DOHH2 (cell line): ENCODE results near the gene THG1L.

Experiments
- H3F3A ChIP-seq: fragments of 200-600 bp; sonication (generic), shearing (Covaris generic); 2 replicates; pipeline ENCODE4 v1.6.0; 2016; ENCODE audit warnings: antibody characterized with exemption, mild to moderate bottlenecking; ENCODE audit not compliant: control insufficient read depth, insufficient read depth
- H3K27ac ChIP-seq: fragments of 200-600 bp; sonication (generic); 2 replicates; pipeline ENCODE4 v1.5.1; 2014; ENCODE audit warnings: low read depth, mild to moderate bottlenecking, low read length, moderate library complexity
- H3K27me3 ChIP-seq: fragments of 200-600 bp; sonication (generic); 2 replicates; pipeline ENCODE4 v1.6.1; 2014; ENCODE audit warnings: mild to moderate bottlenecking, low read length, mixed read lengths; ENCODE audit not compliant: control insufficient read depth
- H3K36me3 ChIP-seq: fragments of 200-600 bp; sonication (generic); 2 replicates; pipeline ENCODE4 v1.6.1; 2014; ENCODE audit warnings: mild to moderate bottlenecking, low read length, moderate library complexity, mixed read lengths; ENCODE audit not compliant: control insufficient read depth
- H3K4me1 ChIP-seq: fragments of 200-600 bp; sonication (generic); 2 replicates; pipeline ENCODE4 v1.6.1; 2014; ENCODE audit warnings: mild to moderate bottlenecking, low read length, mixed read lengths; ENCODE audit not compliant: control insufficient read depth
- H3K4me2 ChIP-seq: fragments of 200-600 bp; sonication (generic); 2 replicates; pipeline ENCODE4 v1.6.0; 2014; ENCODE audit warnings: mild to moderate bottlenecking, low read length, moderate library complexity
- H3K4me3 ChIP-seq: fragments of 200-600 bp; sonication (generic); 2 replicates; pipeline ENCODE4 v1.5.1; 2014; ENCODE audit warnings: mild to moderate bottlenecking, low read length, mixed read lengths
- H3K79me2 ChIP-seq: fragments of 200-600 bp; sonication (generic); 2 replicates; pipeline ENCODE4 v1.6.1; 2014; ENCODE audit warnings: mild to moderate bottlenecking, low read length, mixed read lengths; ENCODE audit not compliant: control insufficient read depth
- H3K9me2 ChIP-seq: fragments of 200-600 bp; sonication (generic); replicated peaks from 2 replicates; pipeline ENCODE4 v1.6.1; 2014; ENCODE audit warnings: mild to moderate bottlenecking, low read length, mixed read lengths; ENCODE audit not compliant: control insufficient read depth
- H3K9me3 ChIP-seq: fragments of 200-600 bp; sonication (generic); 2 replicates; pipeline ENCODE4 v1.6.1; 2014; ENCODE audit warnings: antibody characterized with exemption, low read length, mixed read lengths; ENCODE audit not compliant: control insufficient read depth, insufficient read depth
- H4K20me1 ChIP-seq: fragments of 200-600 bp; sonication (generic); 2 replicates; pipeline ENCODE4 v1.6.0; 2014; ENCODE audit warnings: low read depth, mild to moderate bottlenecking, antibody characterized with exemption, low read length, moderate library complexity; ENCODE audit not compliant: control insufficient read depth, insufficient read depth
- EZH2phosphoT487 ChIP-seq: fragments of 200-600 bp; sonication (generic); IDR thresholded peaks from 2 replicates; pipeline ENCODE4 v1.6.1; 2017; ENCODE audit warnings: borderline replicate concordance, mild to moderate bottlenecking, antibody characterized with exemption, low read length, moderate library complexity, mixed read lengths
- TF ChIP-seq, protein P1 (sequence below): fragments of 200-600 bp; sonication (generic); IDR thresholded peaks from one replicate; pipeline ENCODE4 v1.5.1; 2014; ENCODE audit warnings: antibody characterized with exemption, mild to moderate bottlenecking, low read depth, low read length; ENCODE audit not compliant: poor library complexity, severe bottlenecking

THG1L gene

DNA sequence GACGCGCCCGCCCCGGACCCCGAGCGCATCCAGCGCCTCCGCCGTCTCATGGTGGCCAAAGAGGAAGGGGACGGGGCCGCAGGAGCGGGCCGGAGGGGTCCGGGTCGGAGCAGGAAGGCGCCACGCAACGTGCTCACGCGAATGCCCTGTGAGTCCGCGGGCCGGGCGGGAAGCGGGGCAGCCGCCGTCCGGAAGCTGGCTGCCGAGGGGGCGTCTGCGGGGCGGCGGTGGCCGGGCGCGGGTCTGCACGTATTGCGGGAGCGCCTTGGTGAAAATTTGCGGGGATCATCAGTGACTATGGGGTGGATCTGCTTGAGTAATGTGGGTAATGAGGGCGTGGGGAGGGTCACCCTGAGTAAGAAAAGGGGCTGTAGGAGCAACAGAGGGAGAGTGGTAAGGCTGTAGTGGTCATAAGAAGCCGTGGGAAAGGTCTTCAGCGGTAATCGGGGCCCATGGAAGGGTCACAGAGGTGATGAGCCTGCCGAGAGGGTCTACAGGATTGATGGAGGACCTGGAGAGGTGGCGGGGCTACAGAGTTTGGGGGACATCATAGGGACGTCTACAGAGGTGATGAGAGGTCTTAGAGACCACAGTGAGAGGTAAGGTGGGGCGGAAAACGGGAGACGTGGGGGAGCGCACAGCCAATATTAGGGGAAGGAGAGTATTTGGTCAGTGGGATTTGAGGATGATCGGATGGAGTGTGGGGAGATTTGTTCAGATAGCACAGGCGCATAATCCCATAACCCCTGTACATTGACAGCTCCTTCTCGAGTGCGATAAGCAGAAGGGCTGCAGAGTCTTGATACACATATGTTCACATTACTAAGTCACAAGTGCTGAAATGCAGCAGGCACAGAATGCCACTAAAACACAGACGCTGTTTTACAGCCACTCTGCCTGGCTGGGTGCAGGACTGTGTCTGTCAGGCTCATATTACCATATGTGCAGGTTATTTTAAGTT is 13.1 kb downstream of the THG1L start:
- Histone ChIP-seq H3K27ac (no peak overlapping the region), H3K4me3 (peak overlapping the region; percentile 94)

DNA sequence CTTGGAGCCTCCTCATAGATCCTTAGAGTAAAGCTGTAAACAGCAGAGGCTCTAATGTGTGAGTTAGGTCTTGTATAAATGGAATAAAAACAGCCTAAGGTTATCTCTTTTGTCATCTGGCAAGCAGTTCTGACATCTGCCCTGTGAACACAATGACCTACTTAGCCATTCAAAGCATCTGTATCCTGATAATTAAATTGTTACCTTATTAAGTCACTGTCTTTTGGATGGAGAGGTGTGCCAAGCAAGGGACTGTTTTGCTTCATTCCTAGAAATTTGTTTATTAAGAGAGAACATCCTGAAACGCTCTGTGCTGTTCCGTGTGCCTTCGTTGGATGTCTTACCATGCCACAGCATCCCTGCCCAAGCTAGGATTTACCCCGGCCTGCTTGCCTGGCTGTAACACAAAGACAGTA is 13.8 kb downstream of the THG1L start:
- Histone ChIP-seq H3K27ac (no peak overlapping the region), H3K4me2 (peak overlapping the region; percentile 85), H3F3A (no peaks in the 10 kb centered on the region), H3K9me2 (no peaks in the 10 kb centered on the region), H3K9me3 (no peaks in the 10 kb centered on the region), H3K4me1 (peaks cover 23% of the 10 kb centered on the region), H3K4me3 (peak overlapping the region; percentile 94), H3K27me3 (no peaks in the 10 kb centered on the region), H3K79me2 (peaks cover 58% of the 10 kb centered on the region), H4K20me1 (no peaks in the 10 kb centered on the region), H3K36me3 (peaks cover 23% of the 10 kb centered on the region)
- no peak for TF ChIP-seq EZH2phosphoT487
- TF ChIP-seq, protein P1, sequence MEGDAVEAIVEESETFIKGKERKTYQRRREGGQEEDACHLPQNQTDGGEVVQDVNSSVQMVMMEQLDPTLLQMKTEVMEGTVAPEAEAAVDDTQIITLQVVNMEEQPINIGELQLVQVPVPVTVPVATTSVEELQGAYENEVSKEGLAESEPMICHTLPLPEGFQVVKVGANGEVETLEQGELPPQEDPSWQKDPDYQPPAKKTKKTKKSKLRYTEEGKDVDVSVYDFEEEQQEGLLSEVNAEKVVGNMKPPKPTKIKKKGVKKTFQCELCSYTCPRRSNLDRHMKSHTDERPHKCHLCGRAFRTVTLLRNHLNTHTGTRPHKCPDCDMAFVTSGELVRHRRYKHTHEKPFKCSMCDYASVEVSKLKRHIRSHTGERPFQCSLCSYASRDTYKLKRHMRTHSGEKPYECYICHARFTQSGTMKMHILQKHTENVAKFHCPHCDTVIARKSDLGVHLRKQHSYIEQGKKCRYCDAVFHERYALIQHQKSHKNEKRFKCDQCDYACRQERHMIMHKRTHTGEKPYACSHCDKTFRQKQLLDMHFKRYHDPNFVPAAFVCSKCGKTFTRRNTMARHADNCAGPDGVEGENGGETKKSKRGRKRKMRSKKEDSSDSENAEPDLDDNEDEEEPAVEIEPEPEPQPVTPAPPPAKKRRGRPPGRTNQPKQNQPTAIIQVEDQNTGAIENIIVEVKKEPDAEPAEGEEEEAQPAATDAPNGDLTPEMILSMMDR: no peak

More for the DNA sequence above, 13.1 kb downstream of the THG1L start:
- peak overlapping the region; percentile 85 for H3K4me2 ChIP-seq
- peaks cover 30% of the 10 kb centered on the region for H3K36me3 ChIP-seq
- TF ChIP-seq, protein P1: no peak
- TF ChIP-seq EZH2phosphoT487: no peak
- no peaks in the 10 kb centered on the region for H3K9me3 ChIP-seq
- H3K79me2 ChIP-seq: peaks cover 51% of the 10 kb centered on the region
- no peaks in the 10 kb centered on the region for H3K27me3 ChIP-seq
- H3K4me1 ChIP-seq: peaks cover 23% of the 10 kb centered on the region
- H3F3A ChIP-seq: no peaks in the 10 kb centered on the region
- no peaks in the 10 kb centered on the region for H3K9me2 ChIP-seq
- H4K20me1 ChIP-seq: no peaks in the 10 kb centered on the region

DNA sequence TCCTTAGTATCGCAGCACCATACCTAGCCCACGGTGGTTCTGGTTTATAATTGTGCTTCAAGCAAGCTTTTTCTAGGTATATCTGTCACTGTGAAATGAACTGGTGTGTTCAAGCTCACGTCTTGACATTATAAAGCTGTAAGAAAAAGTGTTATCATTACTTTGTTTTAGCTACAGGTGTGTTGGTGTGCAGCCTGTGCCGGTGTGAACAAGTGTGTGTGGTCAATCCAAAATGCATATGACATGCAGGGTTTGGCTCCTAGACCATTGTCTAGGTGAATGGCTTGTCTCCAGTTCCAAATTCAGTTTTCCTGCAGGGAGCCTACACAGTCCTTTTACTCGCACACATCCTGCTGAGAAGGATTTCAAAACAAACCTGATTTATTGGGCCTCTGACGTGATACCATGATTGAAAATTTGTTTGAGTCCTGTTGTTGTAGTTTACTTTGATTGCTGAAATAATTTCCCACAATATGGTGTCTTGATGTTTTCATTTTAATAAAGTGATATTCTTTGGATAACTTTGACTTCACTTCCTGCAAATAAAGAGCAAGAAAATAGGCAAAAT is 16.0 kb downstream of the THG1L start:
- Histone ChIP-seq H3K9me3 (no peaks in the 10 kb centered on the region), H3K4me3 (no peak overlapping the region), H4K20me1 (no peaks in the 10 kb centered on the region), H3K4me2 (no peak overlapping the region), H3K4me1 (peaks cover 23% of the 10 kb centered on the region), H3K27me3 (no peaks in the 10 kb centered on the region), H3F3A (no peaks in the 10 kb centered on the region), H3K27ac (no peak overlapping the region), H3K9me2 (no peaks in the 10 kb centered on the region), H3K36me3 (peaks cover 26% of the 10 kb centered on the region), H3K79me2 (peaks cover 62% of the 10 kb centered on the region)
- TF ChIP-seq EZH2phosphoT487: no peak
- TF ChIP-seq, protein P1: no peak
